GM19397 (cell line): ENCODE results near the gene IGF2R.
"Not testable (repeated sequence)": the region's sequence is repeated elsewhere in the genome, so short reads cannot be mapped to it uniquely, and the experiment has no call there.

Source experiments
- ATAC-seq: cut with Tn5 transposase; IDR thresholded peaks from one replicate; pipeline ENCODE4 v1.9.1; 2021; ENCODE audit warnings: mild to moderate bottlenecking, moderate library complexity; ENCODE audit not compliant: unreplicated experiment

Gene IGF2R

DNA sequence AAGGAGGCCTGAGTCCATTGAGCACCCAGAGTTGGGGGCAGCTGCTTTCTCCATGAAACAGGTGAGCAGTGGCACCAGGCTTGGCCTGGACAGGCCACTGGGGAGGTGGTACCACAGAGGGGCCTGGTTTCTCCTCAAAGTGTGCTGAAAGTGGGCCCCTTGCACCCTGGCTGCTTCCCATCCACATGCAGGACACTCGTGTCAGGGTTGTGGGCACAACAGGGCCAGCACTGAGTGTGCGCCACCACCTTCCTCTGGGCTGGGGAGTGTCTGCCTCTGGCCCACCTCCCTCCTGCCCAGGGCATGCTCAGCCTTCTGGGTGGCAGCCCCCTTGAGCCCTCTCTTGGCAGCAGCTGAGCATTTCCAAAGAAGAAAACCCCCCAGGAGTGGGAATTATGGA, 147.5 kb downstream of the IGF2R start:
- ATAC-seq = no peak

DNA sequence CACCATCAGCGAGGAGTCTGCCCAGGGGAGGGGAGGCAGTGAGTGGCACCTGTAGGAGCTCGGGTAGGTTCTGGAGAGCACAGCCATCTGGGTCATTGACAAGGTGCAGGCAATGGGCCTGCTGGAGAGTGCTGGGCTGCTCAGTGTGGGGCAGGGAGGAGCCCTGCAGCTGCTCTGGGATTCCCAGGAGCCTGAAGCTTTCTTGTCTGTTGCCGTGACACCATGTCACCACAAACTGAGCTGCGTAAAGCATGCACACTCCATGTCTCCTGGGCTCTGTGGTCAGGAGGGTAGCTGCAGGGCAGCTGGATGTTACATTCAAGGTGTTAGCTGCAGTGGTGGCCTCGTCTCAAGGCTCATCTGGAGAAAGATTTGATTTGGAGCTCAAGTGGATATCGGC, 148.3 kb downstream of the IGF2R start:
- no peak for ATAC-seq

DNA sequence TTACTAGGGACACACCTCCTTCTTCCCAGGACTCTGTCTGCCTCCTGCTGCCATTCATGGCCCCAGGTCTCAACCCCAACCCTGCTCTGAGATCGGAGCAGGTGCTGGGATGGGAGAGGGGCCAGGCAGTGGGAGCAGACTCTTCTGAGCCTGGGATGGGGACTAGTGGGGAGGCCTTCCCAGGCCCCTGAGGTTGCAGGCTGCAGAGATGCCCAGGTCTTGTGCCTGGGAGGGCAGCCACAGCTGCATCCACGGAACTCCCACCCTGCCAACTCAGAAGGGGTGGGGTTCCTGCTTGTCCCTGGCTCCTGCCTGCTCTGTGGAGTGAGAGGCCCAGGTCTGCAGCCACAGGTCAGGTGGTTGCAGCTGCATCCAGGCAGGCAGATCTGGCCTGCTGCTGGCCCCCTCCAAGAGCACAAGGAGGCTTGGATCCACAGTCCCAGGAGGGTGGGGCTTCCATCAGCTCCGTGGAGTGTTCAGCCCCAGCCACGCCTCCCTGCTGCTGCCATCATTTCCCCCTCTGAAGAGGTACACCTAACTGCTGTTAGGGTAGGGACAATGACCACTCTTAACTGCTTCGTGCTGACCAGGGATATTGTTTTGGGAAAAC, 149.8 kb downstream of the IGF2R start:
- ATAC-seq = no peak

GRCh38 chr6:160120087-160120486, 151.2 kb downstream of the IGF2R start:
- ATAC-seq = no peak

DNA sequence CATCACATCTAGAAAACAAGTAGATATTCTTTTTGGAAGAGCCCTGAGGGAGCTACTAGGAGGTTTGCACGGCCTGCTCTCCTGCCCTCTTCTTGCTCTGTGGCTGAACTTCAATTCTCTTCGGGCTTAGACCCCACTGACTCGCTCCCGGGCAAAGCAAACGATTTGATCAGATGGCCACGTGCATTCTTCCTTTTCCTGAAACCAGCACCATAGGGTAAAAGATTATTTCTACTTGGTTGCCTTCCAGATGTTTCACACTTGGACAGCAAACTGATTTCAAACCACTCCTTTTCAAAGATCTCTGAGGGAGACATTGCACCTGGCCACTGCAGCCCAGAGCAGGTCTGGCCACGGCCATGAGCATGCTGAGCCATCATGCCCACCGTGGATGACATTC, 152.7 kb downstream of the IGF2R start, which contains the start of gene SLC22A1:
TSS of gene SLC22A1 (plus strand) at position 258 of the 400 bp plus-strand sequence. CDS start at position 379, 121 bp downstream.
- no peak for ATAC-seq

GRCh38 chr6:160121981-160122380, 153.1 kb downstream of the IGF2R start:
- no peak for ATAC-seq

GRCh38 chr6:160122744-160123143, 153.9 kb downstream of the IGF2R start:
- ATAC-seq = no peak

GRCh38 chr6:160124007-160124406, 155.1 kb downstream of the IGF2R start:
- no peak for ATAC-seq

DNA sequence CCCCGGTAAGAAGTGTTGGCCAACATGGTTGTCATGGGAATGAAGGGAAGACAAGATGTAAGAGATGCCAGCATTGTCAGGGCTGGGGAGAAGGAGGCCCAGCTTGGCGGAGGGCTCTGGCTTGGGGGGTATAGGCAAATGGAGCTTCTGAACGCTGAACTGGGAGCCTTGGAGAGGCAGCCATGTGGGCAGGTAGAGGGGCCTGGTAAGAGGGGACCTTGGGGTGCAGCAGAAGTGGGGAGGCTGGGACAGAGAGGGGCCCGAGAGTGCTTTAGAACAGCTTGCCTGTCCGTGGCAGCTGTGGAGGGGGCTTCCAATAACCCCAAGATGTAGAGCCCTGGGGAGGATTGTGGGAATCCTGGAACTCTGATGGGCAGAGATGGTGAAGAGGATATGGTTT, 155.7 kb downstream of the IGF2R start:
- no peak for ATAC-seq

GRCh38 chr6:160125105-160125504, 156.2 kb downstream of the IGF2R start:
- not testable (repeated sequence) for ATAC-seq

- ATAC-seq = no peak
Measured at GRCh38 chr6:160127270-160128124, 158.6 kb downstream of the IGF2R start.

- ATAC-seq = no peak
Measured at GRCh38 chr6:160128125-160128683, 159.3 kb downstream of the IGF2R start.

DNA sequence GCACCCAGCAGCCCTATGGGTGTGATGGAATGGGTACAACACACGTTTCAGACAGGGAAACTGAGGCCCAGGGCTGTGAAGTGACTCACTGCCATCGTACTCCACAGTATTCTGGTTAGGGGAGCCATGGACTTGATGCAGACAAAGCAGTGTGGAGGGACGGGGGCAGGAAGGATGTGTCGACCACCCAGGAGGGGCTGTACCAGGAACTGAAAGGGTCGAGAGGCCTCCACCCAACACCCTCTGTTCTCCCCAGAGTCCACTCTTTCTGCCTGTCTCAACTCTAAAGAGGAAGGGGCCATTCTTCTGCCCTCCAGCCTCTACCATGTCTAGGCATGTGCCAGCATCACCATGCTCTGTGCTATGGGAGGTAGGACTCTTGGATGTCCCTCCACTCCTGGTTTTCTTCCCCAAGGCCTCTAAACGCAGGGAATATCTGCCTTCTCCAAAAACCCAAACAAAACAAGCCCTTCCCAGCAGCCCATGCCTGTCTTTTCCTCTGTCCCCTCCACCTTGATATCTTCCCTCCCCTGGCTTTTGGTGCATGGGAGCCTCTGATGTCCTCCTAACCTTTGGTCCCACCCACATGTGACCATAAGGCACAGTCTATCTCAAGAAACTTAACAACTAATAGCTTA, 160.1 kb downstream of the IGF2R start:
- ATAC-seq = no peak

DNA sequence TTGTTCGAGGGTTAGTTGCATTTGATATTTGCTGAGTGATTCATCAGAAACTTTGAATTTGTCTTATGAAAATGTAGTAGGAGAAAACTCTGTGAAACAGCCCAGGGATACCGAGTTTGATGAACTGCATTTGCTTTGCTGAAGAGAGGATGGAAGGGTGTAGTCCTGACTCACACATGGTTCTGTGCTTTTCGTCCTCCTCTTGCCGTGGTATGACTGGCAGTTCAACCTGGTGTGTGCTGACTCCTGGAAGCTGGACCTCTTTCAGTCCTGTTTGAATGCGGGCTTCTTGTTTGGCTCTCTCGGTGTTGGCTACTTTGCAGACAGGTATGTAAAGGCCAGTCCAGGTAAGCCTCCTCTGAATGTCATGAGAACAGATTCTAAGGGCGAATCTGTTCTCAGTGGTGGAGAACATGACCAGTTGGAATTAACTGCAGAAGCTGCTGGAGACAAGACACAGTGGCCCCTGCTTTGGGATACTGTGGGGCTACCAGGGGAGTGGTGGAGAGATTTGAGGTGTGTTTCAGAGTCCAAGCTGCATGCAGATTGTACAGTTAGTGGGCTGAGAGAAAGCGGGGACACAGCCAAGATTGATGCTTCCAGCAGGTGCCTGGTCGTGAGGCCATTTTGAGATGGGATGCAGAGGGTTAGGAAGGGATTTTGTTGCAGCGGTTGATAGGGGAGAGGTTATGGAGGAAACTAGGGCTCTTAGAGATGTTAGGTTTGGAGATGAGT, 161.2 kb downstream of the IGF2R start:
- ATAC-seq = no peak

GRCh38 chr6:160130729-160131484, 162.0 kb downstream of the IGF2R start:
- ATAC-seq = no peak

- ATAC-seq = no peak
Measured at GRCh38 chr6:160131636-160132296, 162.9 kb downstream of the IGF2R start.

DNA sequence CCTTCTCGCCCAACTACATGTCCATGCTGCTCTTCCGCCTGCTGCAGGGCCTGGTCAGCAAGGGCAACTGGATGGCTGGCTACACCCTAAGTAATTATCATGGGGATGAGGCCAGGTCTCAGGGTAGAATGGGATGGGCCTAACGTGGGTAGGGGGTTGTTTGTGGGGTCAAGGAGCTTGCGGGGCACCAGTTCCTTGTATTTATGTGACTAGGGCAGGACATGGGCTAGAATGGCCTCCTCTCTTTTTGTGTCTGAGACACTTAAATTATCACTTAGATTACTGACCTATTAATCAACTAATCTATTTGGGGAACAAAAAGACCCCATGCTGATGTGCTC, 163.4 kb downstream of the IGF2R start:
- ATAC-seq = no peak

GRCh38 chr6:160132776-160133338, 164.0 kb downstream of the IGF2R start:
- no peak for ATAC-seq
